ENCODE measurements around the gene STOML3. TPM values are rescaled to one million over a fixed set of nuclear protein-coding genes. Genes with fewer than 3 reads are reported as not detected.
A peak's percentile ranks its signal among the peaks of the same experiment; 100 is the strongest.

STOML3 gene
- total and polyA plus RNA-seq, 8 donors: not detected

- WGBS, 5 donors: 23 to 43% (median 37%) methylated on average over 2 of the region's 2 CpGs
- no peaks in the 10 kb centered on the region for H3K27me3 ChIP-seq
- peak overlapping the region; percentile 80 to 93 (median 91) for H3K4me3 ChIP-seq
- no peak for DNase-seq
- TF ChIP-seq POLR2AphosphoS5 (IDR thresholded peaks at IDR 0.05) (no peak), CTCF (IDR thresholded peaks at IDR 0.05) (no peak), POLR2A (IDR thresholded peaks at IDR 0.05) (no peak), EP300 (IDR thresholded peaks at IDR 0.05) (no peak)
- intact Hi-C loops (cut with DNase I; ENCODE audit: low total_unique reads): no loop called here
- H3K4me1 ChIP-seq: peaks cover 25 to 66% (median 41%) of the 10 kb centered on the region in 4 donors
- H3K27ac ChIP-seq: no peak overlapping the region
- peaks cover 0 to 12% (median 8%) of the 10 kb centered on the region in 4 donors for H3K36me3 ChIP-seq
- no peaks in the 10 kb centered on the region for H3K9me3 ChIP-seq
These were observed 44.6 kb upstream of the STOML3 start for GRCh38 chr13:39035204-39035603.

- Histone ChIP-seq H3K9me3 (no peaks in the 10 kb centered on the region), H3K27ac (no peak overlapping the region), H3K4me3 (no peak overlapping the region), H3K27me3 (no peaks in the 10 kb centered on the region), H3K36me3 (peaks cover 0 to 18% (median 8%) of the 10 kb centered on the region in 4 donors), H3K4me1 (peaks cover 25 to 54% (median 30%) of the 10 kb centered on the region in 4 donors)
- intact Hi-C loops (cut with DNase I; ENCODE audit: low total_unique reads): no loop called here
- TF ChIP-seq CTCF (IDR thresholded peaks at IDR 0.05): no peak
- no peak for TF ChIP-seq POLR2AphosphoS5 (IDR thresholded peaks at IDR 0.05)
- no peak for TF ChIP-seq EP300 (IDR thresholded peaks at IDR 0.05)
- TF ChIP-seq POLR2A (IDR thresholded peaks at IDR 0.05): no peak
- WGBS, 5 donors: 82 to 98% (median 88%) methylated on average over 1 of the region's 1 CpG
- DNase-seq: no peak
These were observed 43.5 kb upstream of the STOML3 start for GRCh38 chr13:39034085-39034484.

GRCh38 chr13:39032150-39032549 lies 41.5 kb upstream of the STOML3 start:
- Histone ChIP-seq H3K27ac (no peak overlapping the region), H3K9me3 (no peaks in the 10 kb centered on the region), H3K4me3 (no peak overlapping the region), H3K27me3 (no peaks in the 10 kb centered on the region), H3K4me1 (peaks cover 22 to 50% (median 26%) of the 10 kb centered on the region in 4 donors), H3K36me3 (peaks cover 13 to 35% (median 25%) of the 10 kb centered on the region in 4 donors)
- WGBS, 5 donors: 93 to 100% (median 97%) methylated on average over 1 of the region's 1 CpG
- intact Hi-C loops (cut with DNase I; ENCODE audit: low total_unique reads): no loop called here
- TF ChIP-seq POLR2A (IDR thresholded peaks at IDR 0.05): no peak
- DNase-seq: no peak

GRCh38 chr13:39025433-39025839 lies 34.8 kb upstream of the STOML3 start:
- intact Hi-C loops (cut with DNase I; ENCODE audit: low total_unique reads): no loop called here
- WGBS, 5 donors: 55 to 83% (median 60%) methylated on average over 2 of the region's 2 CpGs

More at GRCh38 chr13:39025433-39025839, 34.8 kb upstream of the STOML3 start:
- Histone ChIP-seq H3K27ac (no peak overlapping the region), H3K4me1 (no peaks in the 10 kb centered on the region), H3K27me3 (no peaks in the 10 kb centered on the region), H3K9me3 (no peaks in the 10 kb centered on the region), H3K36me3 (peaks cover 32 to 92% (median 86%) of the 10 kb centered on the region in 4 donors), H3K4me3 (no peak overlapping the region)
- no peak for DNase-seq
- TF ChIP-seq EP300 (IDR thresholded peaks at IDR 0.05): no peak
- TF ChIP-seq CTCF (IDR thresholded peaks at IDR 0.05): no peak
- no peak for TF ChIP-seq POLR2A (IDR thresholded peaks at IDR 0.05)
- no peak for TF ChIP-seq POLR2AphosphoS5 (IDR thresholded peaks at IDR 0.05)

Data from stomach (tissue), 9 donors.